Stimulated activated CD8-positive, alpha-beta memory T cell treated with anti-CD3 and anti-CD28 coated beads, Interleukin-7, amount 100 ng/mL, for 48 hours (primary cell): ENCODE results near the gene CASTOR2.
"Not testable (repeated sequence)": the region's sequence is repeated elsewhere in the genome, so short reads cannot be mapped to it uniquely, and the experiment has no call there.

ENCODE experiments used
- DNase-seq, 2 donors: peaks; one replicate each; pipeline ENCODE4 v3.0.0-alpha.2; 2020; ENCODE audit warnings: low read depth in 1 of 2; ENCODE audit errors: extremely low read depth in 1 of 2

The CASTOR2 gene

GRCh38 chr7:75049817-75050216, 85.3 kb downstream of the CASTOR2 start:
- DNase-seq: no peak

- no peak for DNase-seq
Measured at GRCh38 chr7:75050501-75050900, 86.0 kb downstream of the CASTOR2 start.

- DNase-seq: no peak
Measured at GRCh38 chr7:75054744-75055143, 90.2 kb downstream of the CASTOR2 start.

GRCh38 chr7:75055155-75055554, 90.7 kb downstream of the CASTOR2 start:
- no peak for DNase-seq

GRCh38 chr7:75055830-75056772, 91.6 kb downstream of the CASTOR2 start:
- DNase-seq: no peak

- DNase-seq: no peak
Measured at GRCh38 chr7:75058406-75058805, 93.9 kb downstream of the CASTOR2 start.

- no peak for DNase-seq
Measured at GRCh38 chr7:75064291-75064690, 99.8 kb downstream of the CASTOR2 start.

- no peak for DNase-seq
Measured at GRCh38 chr7:75064801-75065200, 100.3 kb downstream of the CASTOR2 start.

GRCh38 chr7:75066521-75066920, 102.0 kb downstream of the CASTOR2 start:
- no peak for DNase-seq

- no peak for DNase-seq
Measured at GRCh38 chr7:75072981-75073283, 108.4 kb downstream of the CASTOR2 start.

GRCh38 chr7:75074262-75074641, 109.7 kb downstream of the CASTOR2 start:
- not testable (repeated sequence) for DNase-seq
